A673 (cell line): ENCODE results near the gene KDM4B. TPM values are rescaled to one million over a fixed set of nuclear protein-coding genes. Genes with fewer than 3 reads are reported as not detected.

Experiments
- BruUV-seq: library from RNA; stranded (reverse); fragments of 400-500 nt; replicated peaks from 2 replicates; lab custom pipeline; 2021; lab: Mats Ljungman, UMichigan
- CTCF ChIA-PET: fragments of 300-600 bp; sonication (Branson Sonifier 250); formaldehyde crosslinking; loops from one replicate; lab custom pipeline; 2022; ENCODE audit warnings: antibody characterized with exemption; lab: Charles Lee
- POLR2A ChIA-PET: fragments of 300-600 bp; sonication (Branson Sonifier 250); formaldehyde crosslinking; loops from one replicate; lab custom pipeline; 2022; ENCODE audit warnings: antibody characterized with exemption; ENCODE audit not compliant: low non-redundant PET; lab: Charles Lee
- DNase-seq: peaks from one replicate; pipeline ENCODE4 v3.0.0-alpha.2; 2015; ENCODE audit warnings: low spot score
- H3K27ac ChIP-seq: fragments of 200-600 bp; sonication (generic); 2 replicates; pipeline ENCODE4 v1.5.1; 2016; ENCODE audit warnings: mixed run types, low read depth, mild to moderate bottlenecking, mixed read lengths, antibody characterized with exemption, low read length; ENCODE audit not compliant: poor library complexity, severe bottlenecking
- H3K27me3 ChIP-seq: fragments of 200-600 bp; sonication (generic); replicated peaks from 2 replicates; pipeline ENCODE4 v1.6.1; 2017; ENCODE audit warnings: mixed run types, low read depth, mild to moderate bottlenecking, mixed read lengths, antibody characterized with exemption, low read length; ENCODE audit not compliant: insufficient read depth, poor library complexity
- H3K36me3 ChIP-seq: fragments of 200-600 bp; sonication (generic); 2 replicates; pipeline ENCODE4 v1.6.1; 2016; ENCODE audit warnings: mixed run types, mild to moderate bottlenecking, mixed read lengths, antibody characterized with exemption, low read length; ENCODE audit not compliant: insufficient read depth, poor library complexity, severe bottlenecking
- H3K4me1 ChIP-seq: fragments of 200-600 bp; sonication (generic); 2 replicates; pipeline ENCODE4 v1.6.1; 2017; ENCODE audit warnings: mixed run types, mild to moderate bottlenecking, mixed read lengths, antibody characterized with exemption, low read length; ENCODE audit not compliant: insufficient read depth, poor library complexity, severe bottlenecking
- H3K4me3 ChIP-seq: fragments of 200-600 bp; sonication (generic); 2 replicates; pipeline ENCODE4 v1.5.1; 2016; ENCODE audit warnings: low read depth, mixed run types, mild to moderate bottlenecking, mixed read lengths, low read length; ENCODE audit not compliant: poor library complexity, severe bottlenecking
- H3K9me3 ChIP-seq: fragments of 200-600 bp; sonication (generic); 2 replicates; pipeline ENCODE4 v1.6.1; 2016; ENCODE audit warnings: mixed run types, low read depth, mild to moderate bottlenecking, mixed read lengths, antibody characterized with exemption, low read length; ENCODE audit not compliant: poor library complexity, severe bottlenecking
- EZH2 ChIP-seq: fragments of 200-600 bp; sonication (generic); IDR thresholded peaks from 2 replicates; pipeline ENCODE4 v1.6.1; 2017; ENCODE audit warnings: borderline replicate concordance, low read depth, mild to moderate bottlenecking, mixed read lengths, antibody characterized with exemption, low read length; ENCODE audit not compliant: poor library complexity, severe bottlenecking
- intact Hi-C: fragments of 100-400 bp; cut with micrococcal nuclease; formaldehyde crosslinking; loops from one replicate; pipeline ENCODE4 v1.10.0; 2022; ENCODE audit not compliant: unreplicated experiment
- total RNA-seq: library from RNA; stranded (reverse); gene quantifications from 2 replicates; pipeline ENCODE4 v1.2.3, GENCODE V29; 2021
- TF ChIP-seq, protein P1 (sequence below): fragments of 300-800, 200-600 bp; sonication (generic); conservative IDR thresholded peaks from 2 replicates; pipeline ENCODE4 v1.5.1; 2017; ENCODE audit warnings: low read depth, mild to moderate bottlenecking, antibody characterized with exemption, low read length, moderate library complexity, mixed read lengths

The KDM4B gene
- total RNA-seq, 1 experiment from 2014 or later = 30.0 TPM

DNA sequence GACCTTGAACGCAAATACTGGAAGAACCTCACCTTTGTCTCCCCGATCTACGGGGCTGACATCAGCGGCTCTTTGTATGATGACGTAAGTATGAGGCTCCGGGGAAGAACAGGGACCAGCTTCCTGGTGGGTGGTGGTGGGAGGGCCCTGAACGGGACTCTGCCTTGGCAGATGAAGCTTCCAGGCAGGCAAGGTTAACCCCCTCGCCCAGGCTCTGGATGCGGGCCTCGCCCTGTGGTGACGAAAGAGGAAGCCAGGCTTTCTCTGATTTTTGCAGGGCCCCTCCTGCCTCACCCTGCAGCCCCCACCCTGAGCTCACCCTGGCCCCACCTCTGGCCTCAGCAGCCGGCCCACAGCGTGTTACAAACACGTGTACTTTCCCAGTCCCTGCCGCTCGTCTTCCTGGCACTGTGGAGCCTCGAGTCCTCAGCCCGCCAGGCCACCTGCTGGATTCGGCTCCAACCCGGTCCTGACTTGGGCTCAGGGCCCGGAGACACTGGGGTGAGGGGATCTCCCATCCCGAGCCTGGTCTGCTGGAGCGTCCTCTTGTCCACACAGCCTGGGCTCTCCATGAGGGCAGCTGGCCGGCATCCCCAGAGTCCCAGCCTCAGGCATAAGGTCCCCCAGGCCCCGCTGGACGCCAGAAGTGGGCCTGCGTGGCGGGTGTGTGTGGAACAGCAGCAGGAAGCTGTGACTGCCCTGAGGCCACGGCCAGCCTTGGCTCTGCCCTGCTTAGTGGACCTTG, 72.4 kb downstream of the KDM4B start:
- Histone ChIP-seq H3K27me3 (no peaks in the 10 kb centered on the region), H3K4me3 (no peak overlapping the region), H3K9me3 (no peaks in the 10 kb centered on the region), H3K27ac (no peak overlapping the region), H3K36me3 (peaks cover 4% of the 10 kb centered on the region), H3K4me1 (peaks cover 32% of the 10 kb centered on the region)
- intact Hi-C loops = loop anchor here (10.0 kb wide), 1 partner anchor 313 kb away; no protein-coding TSS in a partner anchor
- CTCF ChIA-PET = no interaction called here
- TF ChIP-seq, protein P1, sequence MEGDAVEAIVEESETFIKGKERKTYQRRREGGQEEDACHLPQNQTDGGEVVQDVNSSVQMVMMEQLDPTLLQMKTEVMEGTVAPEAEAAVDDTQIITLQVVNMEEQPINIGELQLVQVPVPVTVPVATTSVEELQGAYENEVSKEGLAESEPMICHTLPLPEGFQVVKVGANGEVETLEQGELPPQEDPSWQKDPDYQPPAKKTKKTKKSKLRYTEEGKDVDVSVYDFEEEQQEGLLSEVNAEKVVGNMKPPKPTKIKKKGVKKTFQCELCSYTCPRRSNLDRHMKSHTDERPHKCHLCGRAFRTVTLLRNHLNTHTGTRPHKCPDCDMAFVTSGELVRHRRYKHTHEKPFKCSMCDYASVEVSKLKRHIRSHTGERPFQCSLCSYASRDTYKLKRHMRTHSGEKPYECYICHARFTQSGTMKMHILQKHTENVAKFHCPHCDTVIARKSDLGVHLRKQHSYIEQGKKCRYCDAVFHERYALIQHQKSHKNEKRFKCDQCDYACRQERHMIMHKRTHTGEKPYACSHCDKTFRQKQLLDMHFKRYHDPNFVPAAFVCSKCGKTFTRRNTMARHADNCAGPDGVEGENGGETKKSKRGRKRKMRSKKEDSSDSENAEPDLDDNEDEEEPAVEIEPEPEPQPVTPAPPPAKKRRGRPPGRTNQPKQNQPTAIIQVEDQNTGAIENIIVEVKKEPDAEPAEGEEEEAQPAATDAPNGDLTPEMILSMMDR = no peak
- TF ChIP-seq EZH2 = no peak
- POLR2A ChIA-PET = interaction anchor here (0.6 kb wide), 1 partner anchor 132 kb away, joined by 7 read pairs; the partner anchor contains the start of gene UHRF1
- DNase-seq = no peak
- no TSS peak for BruUV-seq

DNA sequence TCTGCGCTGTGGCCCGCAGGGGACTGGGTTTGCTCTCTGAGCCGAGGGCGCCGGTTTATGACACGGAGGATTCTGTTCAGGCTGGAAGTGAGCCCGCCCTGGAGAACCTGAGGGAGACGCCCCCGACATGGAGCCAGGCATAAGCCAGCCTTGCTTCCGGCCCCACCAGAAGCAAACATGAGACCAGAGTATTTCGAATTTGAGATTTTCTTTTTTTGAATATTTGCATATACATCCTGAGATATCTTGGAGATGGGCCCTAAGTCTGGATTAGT, 72.9 kb downstream of the KDM4B start:
- ChIA-PET POLR2A (no interaction called here), CTCF (no interaction called here)
- Histone ChIP-seq H3K4me3 (no peak overlapping the region), H3K4me1 (peaks cover 32% of the 10 kb centered on the region), H3K27me3 (no peaks in the 10 kb centered on the region), H3K9me3 (no peaks in the 10 kb centered on the region), H3K36me3 (peaks cover 4% of the 10 kb centered on the region), H3K27ac (no peak overlapping the region)
- no peak for DNase-seq
- TF ChIP-seq EZH2 = no peak
- TF ChIP-seq, protein P1 = no peak
- no TSS peak for BruUV-seq
- intact Hi-C loops = loop anchor here (10.0 kb wide), 1 partner anchor 313 kb away; no protein-coding TSS in a partner anchor

DNA sequence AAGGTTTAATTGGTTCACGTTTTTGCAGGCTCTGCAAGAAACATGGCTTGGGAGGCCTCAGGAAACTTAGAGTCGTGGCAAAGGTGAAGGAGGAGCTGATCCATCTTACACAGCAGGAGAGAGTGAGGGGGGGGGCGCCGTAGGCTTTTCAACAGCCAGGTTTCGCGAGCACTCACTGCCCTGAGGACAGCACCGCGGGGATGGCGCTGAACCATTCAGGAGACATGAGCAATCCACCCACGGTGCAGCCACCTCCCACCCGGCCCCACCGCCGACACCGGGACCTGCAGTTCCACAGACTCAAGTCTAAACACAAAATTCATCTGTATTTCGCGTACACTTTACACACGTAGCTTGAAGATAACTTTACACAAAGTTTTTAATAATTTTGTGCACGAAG, 73.6 kb downstream of the KDM4B start:
- ChIA-PET POLR2A (no interaction called here), CTCF (no interaction called here)
- no peaks in the 10 kb centered on the region for H3K27me3 ChIP-seq
- no peak overlapping the region for H3K27ac ChIP-seq
- H3K4me3 ChIP-seq = no peak overlapping the region
- peaks cover 32% of the 10 kb centered on the region for H3K4me1 ChIP-seq
- intact Hi-C loops = loop anchor here (10.0 kb wide), 1 partner anchor 312 kb away; no protein-coding TSS in a partner anchor
- DNase-seq = no peak
- TF ChIP-seq, protein P1 = no peak
- no peak for TF ChIP-seq EZH2
- no peaks in the 10 kb centered on the region for H3K9me3 ChIP-seq
- peaks cover 4% of the 10 kb centered on the region for H3K36me3 ChIP-seq
- TSS peak; percentile 26 for BruUV-seq
